ENCODE measurements around the gene UBC. TPM values are rescaled to one million over a fixed set of nuclear protein-coding genes. Genes with fewer than 3 reads are reported as not detected.
A peak's percentile ranks its signal among the peaks of the same experiment; 100 is the strongest.

Gene UBC
- total RNA-seq, 1 donor from 2014 or later, result 1,347 TPM

GRCh38 chr12:124947561-124948398, 33.3 kb upstream of the UBC start:
- Histone ChIP-seq H3K27ac (no peak overlapping the region), H3K4me1 (no peaks in the 10 kb centered on the region), H3K9me3 (no peaks in the 10 kb centered on the region), H3K4me3 (no peak overlapping the region), H3K27me3 (no peaks in the 10 kb centered on the region), H3K36me3 (peaks cover 32 to 62% of the 10 kb centered on the region in 2 donors)
- DNase-seq (ENCODE audit: low spot score in 2 of 2), result no peak
- TF ChIP-seq CTCF (IDR thresholded peaks at IDR 0.05), result no peak
- intact Hi-C loops (cut with DNase I), result no loop called here

- H3K4me3 ChIP-seq, result no peak overlapping the region
- intact Hi-C loops (cut with DNase I), result no loop called here
- H3K36me3 ChIP-seq, result peaks cover 30 to 54% of the 10 kb centered on the region in 2 donors
- H3K27ac ChIP-seq, result no peak overlapping the region
- no peaks in the 10 kb centered on the region for H3K9me3 ChIP-seq
- no peaks in the 10 kb centered on the region for H3K27me3 ChIP-seq
- TF ChIP-seq CTCF (IDR thresholded peaks at IDR 0.05), result no peak
- no peaks in the 10 kb centered on the region for H3K4me1 ChIP-seq
- DNase-seq (ENCODE audit: low spot score in 2 of 2), result no peak
Measured at GRCh38 chr12:124947013-124947412, 32.6 kb upstream of the UBC start.

GRCh38 chr12:124946447-124946793, 32.0 kb upstream of the UBC start:
- Histone ChIP-seq H3K4me1 (no peaks in the 10 kb centered on the region), H3K4me3 (no peak overlapping the region), H3K27me3 (no peaks in the 10 kb centered on the region), H3K27ac (no peak overlapping the region), H3K36me3 (peaks cover 30 to 48% of the 10 kb centered on the region in 2 donors), H3K9me3 (no peaks in the 10 kb centered on the region)
- TF ChIP-seq CTCF (IDR thresholded peaks at IDR 0.05), result no peak
- no peak for DNase-seq (ENCODE audit: low spot score in 2 of 2)
- intact Hi-C loops (cut with DNase I), result no loop called here

GRCh38 chr12:124941170-124941527, 26.7 kb upstream of the UBC start:
- Histone ChIP-seq H3K27ac (peak overlapping the region; percentile 83 to 92), H3K4me1 (peaks cover 0 to 15% of the 10 kb centered on the region in 2 donors), H3K36me3 (peaks cover 0 to 5% of the 10 kb centered on the region in 2 donors), H3K9me3 (no peaks in the 10 kb centered on the region), H3K4me3 (peak overlapping the region; percentile 48 to 65), H3K27me3 (no peaks in the 10 kb centered on the region)
- TF ChIP-seq CTCF (IDR thresholded peaks at IDR 0.05), result no peak
- intact Hi-C loops (cut with DNase I), result loop anchor here (5.0 kb wide), 1 partner anchor 79 kb away; the partner anchor contains the start of gene SCARB1
- DNase-seq (ENCODE audit: low spot score in 2 of 2), result no peak

GRCh38 chr12:124940393-124941169, 26.1 kb upstream of the UBC start:
- H3K9me3 ChIP-seq, result no peaks in the 10 kb centered on the region
- peaks cover 0 to 5% of the 10 kb centered on the region in 2 donors for H3K36me3 ChIP-seq
- H3K27ac ChIP-seq, result peak overlapping the region; percentile 83 to 92
- no peaks in the 10 kb centered on the region for H3K27me3 ChIP-seq
- peaks cover 0 to 15% of the 10 kb centered on the region in 2 donors for H3K4me1 ChIP-seq
- intact Hi-C loops (cut with DNase I), result loop anchor here (1.0 to 5.0 kb wide), 2 partner anchors 33 to 78 kb away; partner anchors contain the start of gene SCARB1
- TF ChIP-seq CTCF (IDR thresholded peaks at IDR 0.05), result peak; percentile 85 to 89 (median 88)
- peak; percentile 75 to 92 for DNase-seq (ENCODE audit: low spot score in 2 of 2)
- peak overlapping the region; percentile 48 to 65 for H3K4me3 ChIP-seq

Data from ascending aorta (tissue), 2 donors.